Osteocyte (in vitro differentiated cells): ENCODE measurements around the gene TAS1R1. TPM values are rescaled to one million over a fixed set of nuclear protein-coding genes. Genes with fewer than 3 reads are reported as not detected.

Source experiments
- DNase-seq: peaks from one replicate; pipeline ENCODE4 v3.0.0; 2021; ENCODE audit warnings: mixed read lengths; ENCODE audit not compliant: unreplicated experiment; ENCODE audit errors: extremely low spot score
- H3K27ac Mint-ChIP-seq: one replicate; pipeline ENCODE4 v1.8.0; 2021; ENCODE audit warnings: mild to moderate bottlenecking, mixed read lengths; ENCODE audit not compliant: unreplicated experiment
- H3K27me3 Mint-ChIP-seq: one replicate; pipeline ENCODE4 v1.8.0; 2021; ENCODE audit warnings: mixed read lengths; ENCODE audit not compliant: unreplicated experiment
- H3K36me3 Mint-ChIP-seq: one replicate; pipeline ENCODE4 v1.8.0; 2021; ENCODE audit warnings: mixed read lengths; ENCODE audit not compliant: unreplicated experiment
- H3K4me1 Mint-ChIP-seq: one replicate; pipeline ENCODE4 v1.8.0; 2021; ENCODE audit warnings: mixed read lengths; ENCODE audit not compliant: unreplicated experiment
- H3K4me3 Mint-ChIP-seq: one replicate; pipeline ENCODE4 v1.8.0; 2021; ENCODE audit warnings: mild to moderate bottlenecking, moderate library complexity, mixed read lengths; ENCODE audit not compliant: unreplicated experiment
- H3K9me3 Mint-ChIP-seq: one replicate; pipeline ENCODE4 v1.8.0; 2021; ENCODE audit warnings: mixed read lengths; ENCODE audit not compliant: unreplicated experiment
- CTCF ChIP-seq: fragments of 200-600 bp; sonication (generic); IDR thresholded peaks from 2 replicates; pipeline ENCODE4 v1.5.0; 2021; ENCODE audit warnings: antibody characterized with exemption, mild to moderate bottlenecking, moderate library complexity
- total RNA-seq: library from RNA; stranded (reverse); gene quantifications from 2 replicates; pipeline ENCODE4 v1.2.1, GENCODE V29; 2021

TAS1R1 gene
- total RNA-seq, 1 donor from 2014 or later, result not detected

GRCh38 chr1:6621429-6622391 lies 66.6 kb downstream of the TAS1R1 start:
- no peaks in the 10 kb centered on the region for H3K9me3 Mint-ChIP-seq
- no peaks in the 10 kb centered on the region for H3K27me3 Mint-ChIP-seq
- peaks cover 15% of the 10 kb centered on the region for H3K4me1 Mint-ChIP-seq
- H3K27ac Mint-ChIP-seq, result no peak overlapping the region
- no peak for DNase-seq
- TF ChIP-seq CTCF, result no peak
- peaks cover 23% of the 10 kb centered on the region for H3K36me3 Mint-ChIP-seq
- H3K4me3 Mint-ChIP-seq, result no peak overlapping the region

GRCh38 chr1:6622396-6623152 lies 67.5 kb downstream of the TAS1R1 start:
- no peak for DNase-seq
- peaks cover 16% of the 10 kb centered on the region for H3K4me1 Mint-ChIP-seq
- no peaks in the 10 kb centered on the region for H3K27me3 Mint-ChIP-seq
- no peaks in the 10 kb centered on the region for H3K9me3 Mint-ChIP-seq
- no peak for TF ChIP-seq CTCF
- H3K36me3 Mint-ChIP-seq, result peaks cover 28% of the 10 kb centered on the region
- H3K27ac Mint-ChIP-seq, result no peak overlapping the region
- H3K4me3 Mint-ChIP-seq, result no peak overlapping the region

GRCh38 chr1:6623269-6623965 lies 68.3 kb downstream of the TAS1R1 start:
- DNase-seq, result no peak
- no peak overlapping the region for H3K4me3 Mint-ChIP-seq

GRCh38 chr1:6624710-6625583 lies 69.8 kb downstream of the TAS1R1 start, which contains the start of gene THAP3:
TSS of gene THAP3 (plus strand) at chr1:6624868. CDS start at chr1:6625219, 351 bp downstream.
- Mint-ChIP-seq H3K36me3 (peaks cover 28% of the 10 kb centered on the region), H3K27me3 (no peaks in the 10 kb centered on the region), H3K27ac (peak within 1 kb of the TSS; percentile 88), H3K4me1 (peaks cover 20% of the 10 kb centered on the region), H3K9me3 (no peaks in the 10 kb centered on the region), H3K4me3 (peak within 1 kb of the TSS; percentile 84)
- DNase-seq, result peak; percentile 94
- no peak for TF ChIP-seq CTCF

More at GRCh38 chr1:6623269-6623965, 68.3 kb downstream of the TAS1R1 start:
- H3K27me3 Mint-ChIP-seq, result no peaks in the 10 kb centered on the region
- TF ChIP-seq CTCF, result no peak
- peaks cover 20% of the 10 kb centered on the region for H3K4me1 Mint-ChIP-seq
- peaks cover 32% of the 10 kb centered on the region for H3K36me3 Mint-ChIP-seq
- H3K9me3 Mint-ChIP-seq, result no peaks in the 10 kb centered on the region
- no peak overlapping the region for H3K27ac Mint-ChIP-seq
